ENCODE measurements around the gene PIP4K2B. TPM values are rescaled to one million over a fixed set of nuclear protein-coding genes. Genes with fewer than 3 reads are reported as not detected.

Gene PIP4K2B
- total RNA-seq, 2 donors from 2014 or later = 20.2 to 30.3 TPM

DNA sequence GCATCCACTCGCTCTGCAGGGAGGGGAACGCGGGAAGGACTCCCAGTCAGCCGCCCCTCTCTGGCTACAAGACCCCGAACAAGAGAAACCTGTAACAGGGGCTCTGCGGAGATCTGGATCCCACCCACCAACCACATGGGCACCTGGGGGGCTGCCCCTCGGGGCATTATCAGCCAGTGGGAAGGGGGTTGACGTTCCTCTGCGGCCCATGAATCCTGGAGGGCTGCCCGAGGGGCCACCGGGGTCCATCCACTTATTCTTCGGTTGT, 49.4 kb downstream of the PIP4K2B start:
- no peak for DNase-seq
- intact Hi-C loops (cut with DNase I) = no loop called here
- no peaks in the 10 kb centered on the region for H3K27me3 ChIP-seq
- 7 to 15% methylated on average over 5 to 12 of the region's 12 CpGs for WGBS, 2 donors
- ATAC-seq = no peak
- peak overlapping the region in 3 of 4 donors; percentile 61 to 89 (median 81) for H3K27ac ChIP-seq
- no peaks in the 10 kb centered on the region for H3K36me3 ChIP-seq (replicated peaks in 1 of 2; ENCODE audit: insufficient read depth in 1 of 2, low read depth in 2 of 2)
- H3K4me1 ChIP-seq = peaks cover 71% of the 10 kb centered on the region
- H3K9me3 ChIP-seq = no peaks in the 10 kb centered on the region
- H3K4me3 ChIP-seq = no peak overlapping the region
- TF ChIP-seq, protein P1, sequence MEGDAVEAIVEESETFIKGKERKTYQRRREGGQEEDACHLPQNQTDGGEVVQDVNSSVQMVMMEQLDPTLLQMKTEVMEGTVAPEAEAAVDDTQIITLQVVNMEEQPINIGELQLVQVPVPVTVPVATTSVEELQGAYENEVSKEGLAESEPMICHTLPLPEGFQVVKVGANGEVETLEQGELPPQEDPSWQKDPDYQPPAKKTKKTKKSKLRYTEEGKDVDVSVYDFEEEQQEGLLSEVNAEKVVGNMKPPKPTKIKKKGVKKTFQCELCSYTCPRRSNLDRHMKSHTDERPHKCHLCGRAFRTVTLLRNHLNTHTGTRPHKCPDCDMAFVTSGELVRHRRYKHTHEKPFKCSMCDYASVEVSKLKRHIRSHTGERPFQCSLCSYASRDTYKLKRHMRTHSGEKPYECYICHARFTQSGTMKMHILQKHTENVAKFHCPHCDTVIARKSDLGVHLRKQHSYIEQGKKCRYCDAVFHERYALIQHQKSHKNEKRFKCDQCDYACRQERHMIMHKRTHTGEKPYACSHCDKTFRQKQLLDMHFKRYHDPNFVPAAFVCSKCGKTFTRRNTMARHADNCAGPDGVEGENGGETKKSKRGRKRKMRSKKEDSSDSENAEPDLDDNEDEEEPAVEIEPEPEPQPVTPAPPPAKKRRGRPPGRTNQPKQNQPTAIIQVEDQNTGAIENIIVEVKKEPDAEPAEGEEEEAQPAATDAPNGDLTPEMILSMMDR (IDR thresholded peaks at IDR 0.05) = no peak
- TF ChIP-seq POLR2A (IDR thresholded peaks at IDR 0.05) = no peak

DNA sequence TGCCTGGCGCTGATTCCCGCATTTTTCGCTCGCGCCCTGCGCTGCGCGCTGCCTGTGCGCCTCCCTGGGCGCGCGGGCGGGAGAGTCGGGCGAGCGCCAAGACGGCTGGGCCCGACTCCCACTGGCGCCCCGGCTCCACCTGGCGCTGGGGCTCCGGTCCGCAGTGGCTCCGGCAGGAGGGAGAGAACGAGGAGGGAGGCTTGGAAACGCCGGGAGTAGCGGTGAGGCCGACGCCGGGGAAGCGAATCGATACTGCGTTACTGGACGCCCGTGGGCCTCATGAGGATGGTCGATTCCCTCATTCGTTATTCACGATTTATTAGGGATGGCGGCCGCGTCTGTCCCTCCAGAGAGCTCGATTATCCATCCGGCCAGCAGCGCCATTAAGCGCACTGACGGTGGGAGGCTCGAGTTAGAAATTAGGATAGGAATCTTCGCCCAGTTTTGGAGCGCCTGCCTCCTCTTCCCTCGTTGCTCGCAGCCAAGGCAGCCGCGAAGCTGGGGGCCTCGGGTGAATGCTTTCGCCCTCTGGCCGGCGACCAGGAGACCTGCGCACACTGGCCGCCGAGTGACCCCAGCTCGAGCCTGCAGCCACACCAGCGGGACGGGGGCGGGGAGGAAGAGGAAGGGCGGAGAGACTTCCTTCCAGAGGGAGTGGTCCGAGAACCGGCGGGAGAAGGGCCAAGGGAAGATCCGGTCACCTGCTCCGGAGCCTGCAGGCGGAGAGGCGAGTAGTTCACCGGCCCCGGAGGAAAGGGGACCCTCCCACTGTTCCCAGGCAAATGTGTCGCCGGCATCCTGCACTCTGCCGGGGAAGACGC, 49.9 kb downstream of the PIP4K2B start:
- Histone ChIP-seq H3K4me3 (peak overlapping the region; percentile 12 to 79), H3K27ac (peak overlapping the region; percentile 61 to 89 (median 78)), H3K4me1 (peaks cover 66% of the 10 kb centered on the region), H3K9me3 (no peaks in the 10 kb centered on the region), H3K27me3 (no peaks in the 10 kb centered on the region), H3K36me3 (replicated peaks in 1 of 2; ENCODE audit: insufficient read depth in 1 of 2, low read depth in 2 of 2) (no peaks in the 10 kb centered on the region)
- intact Hi-C loops (cut with DNase I) = no loop called here
- ATAC-seq (peak; percentile 14), DNase-seq (peak; percentile 64 to 83 (median 78))
- peak; percentile 22 to 75 (median 67) for TF ChIP-seq POLR2A (IDR thresholded peaks at IDR 0.05)
- TF ChIP-seq, protein P1 (IDR thresholded peaks at IDR 0.05) = peak in 4 of 7 experiments; percentile 32 to 46 (median 43)
- 1 to 2% methylated on average over 21 to 79 of the region's 79 CpGs for WGBS, 2 donors

DNA sequence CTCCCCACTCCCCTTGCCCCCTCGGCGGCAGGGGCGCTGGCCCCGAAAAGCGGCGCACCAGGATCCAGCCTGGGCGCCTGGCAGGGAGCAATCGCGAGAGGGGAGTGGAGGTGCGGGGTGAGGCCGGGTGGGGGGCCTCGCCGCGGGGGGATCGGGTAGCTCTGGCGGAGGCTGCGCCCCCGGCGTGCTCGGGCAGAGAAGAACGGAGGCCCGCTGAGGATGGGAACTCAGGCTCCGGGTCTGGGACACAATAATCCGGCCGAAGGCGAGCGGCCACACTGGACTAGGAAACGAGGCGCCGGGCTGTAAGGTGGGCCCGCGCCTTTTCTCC, 50.5 kb downstream of the PIP4K2B start:
- peak overlapping the region; percentile 61 to 89 (median 78) for H3K27ac ChIP-seq
- ATAC-seq (no peak), DNase-seq (no peak)
- H3K27me3 ChIP-seq = no peaks in the 10 kb centered on the region
- H3K4me3 ChIP-seq = peak overlapping the region; percentile 12 to 79
- H3K36me3 ChIP-seq (replicated peaks in 1 of 2; ENCODE audit: insufficient read depth in 1 of 2, low read depth in 2 of 2) = no peaks in the 10 kb centered on the region
- TF ChIP-seq, protein P1 (IDR thresholded peaks at IDR 0.05) = no peak
- TF ChIP-seq POLR2A (IDR thresholded peaks at IDR 0.05) = no peak
- H3K9me3 ChIP-seq = no peaks in the 10 kb centered on the region
- WGBS, 2 donors = 0% methylated on average over 18 to 32 of the region's 32 CpGs
- intact Hi-C loops (cut with DNase I) = no loop called here
- H3K4me1 ChIP-seq = peaks cover 65% of the 10 kb centered on the region

DNA sequence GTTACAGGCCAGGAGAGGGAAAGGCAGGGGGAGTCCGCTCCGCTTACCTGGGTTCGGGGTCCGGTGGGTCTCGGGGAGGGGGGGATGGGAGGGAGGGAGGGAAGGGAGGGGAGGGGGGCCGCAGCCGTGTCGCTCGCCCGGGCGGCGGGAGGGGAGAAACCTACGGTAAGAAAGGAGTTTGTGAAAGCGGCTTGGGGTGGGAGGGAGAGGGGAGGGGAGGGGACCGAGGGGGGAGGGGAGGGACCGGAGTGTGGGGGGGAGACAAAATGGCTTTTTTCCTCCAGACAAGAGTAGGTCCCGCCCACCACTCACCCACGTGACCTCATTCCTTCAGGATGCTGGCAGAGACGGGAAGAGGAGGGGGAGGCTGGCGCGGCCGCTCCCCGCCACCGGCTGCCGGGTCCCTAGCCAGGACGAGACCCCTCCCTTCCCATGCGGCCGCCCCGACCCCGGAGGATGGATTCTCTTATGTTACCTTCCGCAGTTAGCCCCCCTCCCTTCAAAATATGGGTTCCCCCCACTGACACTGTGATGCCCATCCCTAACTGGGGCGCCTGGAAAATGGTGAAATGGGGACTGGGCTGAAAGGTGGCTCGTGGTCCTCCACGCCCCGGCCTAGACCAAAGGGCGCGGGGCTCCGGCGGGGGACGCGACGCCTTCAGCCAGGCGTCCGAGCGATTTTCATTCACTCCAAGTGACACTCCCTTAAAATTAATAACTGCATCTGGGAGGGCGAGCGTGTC, 51.0 kb downstream of the PIP4K2B start, which contains the start of gene PCGF2:
Gene PCGF2, minus strand, starts transcription at position 188 of the 743 bp plus-strand sequence. CDS start 7,934 bp downstream, outside the sequence.
- TF ChIP-seq POLR2A (IDR thresholded peaks at IDR 0.05) = peak in 1 of 3 donors; percentile 53
- TF ChIP-seq, protein P1 (IDR thresholded peaks at IDR 0.05) = no peak
- Histone ChIP-seq H3K27me3 (no peaks in the 10 kb centered on the region), H3K27ac (peak within 1 kb of the TSS; percentile 61 to 89 (median 78)), H3K36me3 (replicated peaks in 1 of 2; ENCODE audit: insufficient read depth in 1 of 2, low read depth in 2 of 2) (no peaks in the 10 kb centered on the region), H3K4me1 (peaks cover 65% of the 10 kb centered on the region), H3K9me3 (no peaks in the 10 kb centered on the region), H3K4me3 (peak within 1 kb of the TSS; percentile 79 to 89)
- WGBS, 2 donors = 0 to 1% methylated on average over 15 to 34 of the region's 47 CpGs
- intact Hi-C loops (cut with DNase I) = no loop called here
- peak; percentile 82 to 93 (median 87) for DNase-seq
- peak; percentile 8 for ATAC-seq

Data from body of pancreas (tissue), 4 donors.